ENCODE measurements around the gene GSC2.

The GSC2 gene

GRCh38 chr22:19151329-19152191, 1.5 kb upstream of the GSC2 start:
- DNase-seq = no peak

- DNase-seq = no peak
Observed at GRCh38 chr22:19150482-19151328, 613 bp upstream of the GSC2 start.

GRCh38 chr22:19149047-19149883, 827 bp downstream of the GSC2 start:
- peak in 2 of 3 donors; percentile 8 to 13 for DNase-seq

- DNase-seq = no peak
Observed at GRCh38 chr22:19148417-19149046, 1.6 kb downstream of the GSC2 start.

- DNase-seq = no peak
Observed at GRCh38 chr22:19147195-19147780, 2.8 kb downstream of the GSC2 start.

- no peak for DNase-seq
Observed at GRCh38 chr22:19146215-19146968, 3.7 kb downstream of the GSC2 start.

GRCh38 chr22:19143967-19144400, 6.1 kb downstream of the GSC2 start:
- DNase-seq = peak; percentile 15 to 40 (median 30)

- no peak for DNase-seq
Observed at GRCh38 chr22:19143212-19143611, 6.9 kb downstream of the GSC2 start.

- no peak for DNase-seq
Observed at GRCh38 chr22:19142394-19142793, 7.7 kb downstream of the GSC2 start.

GRCh38 chr22:19139974-19140373, 10.1 kb downstream of the GSC2 start:
- no peak for DNase-seq

GRCh38 chr22:19139001-19139356, 11.1 kb downstream of the GSC2 start:
- DNase-seq = no peak

- DNase-seq = no peak
Observed at GRCh38 chr22:19138217-19139000, 11.7 kb downstream of the GSC2 start.

GRCh38 chr22:19137384-19138216, 12.5 kb downstream of the GSC2 start:
- DNase-seq = no peak

GRCh38 chr22:19136915-19137314, 13.2 kb downstream of the GSC2 start:
- DNase-seq = no peak

- no peak for DNase-seq
Observed at GRCh38 chr22:19134874-19135273, 15.2 kb downstream of the GSC2 start.

- no peak for DNase-seq
Observed at GRCh38 chr22:19134176-19134831, 15.8 kb downstream of the GSC2 start.

- no peak for DNase-seq
Observed at GRCh38 chr22:19133561-19133960, 16.5 kb downstream of the GSC2 start.

- no peak for DNase-seq
Observed at GRCh38 chr22:19132693-19133400, 17.2 kb downstream of the GSC2 start.
